Lower leg skin (tissue), 3 donors: ENCODE results near the gene PRKCQ.

Experiments used
- POLR2A ChIP-seq, 2 donors: fragments of 450-650 bp; IDR thresholded peaks; one replicate each; pipeline ENCODE4 v1.6.1; 2016 to 2017; ENCODE audit warnings: antibody characterized with exemption in 2 of 2, mild to moderate bottlenecking in 1 of 2, moderate library complexity in 1 of 2
- TF ChIP-seq, protein P1 (sequence below), 3 donors: fragments of 450-650 bp; IDR thresholded peaks; one replicate each; pipeline ENCODE4 v1.5.1; 2016; ENCODE audit warnings: antibody characterized with exemption in 3 of 3, mild to moderate bottlenecking in 3 of 3, moderate library complexity in 2 of 3

DNA sequence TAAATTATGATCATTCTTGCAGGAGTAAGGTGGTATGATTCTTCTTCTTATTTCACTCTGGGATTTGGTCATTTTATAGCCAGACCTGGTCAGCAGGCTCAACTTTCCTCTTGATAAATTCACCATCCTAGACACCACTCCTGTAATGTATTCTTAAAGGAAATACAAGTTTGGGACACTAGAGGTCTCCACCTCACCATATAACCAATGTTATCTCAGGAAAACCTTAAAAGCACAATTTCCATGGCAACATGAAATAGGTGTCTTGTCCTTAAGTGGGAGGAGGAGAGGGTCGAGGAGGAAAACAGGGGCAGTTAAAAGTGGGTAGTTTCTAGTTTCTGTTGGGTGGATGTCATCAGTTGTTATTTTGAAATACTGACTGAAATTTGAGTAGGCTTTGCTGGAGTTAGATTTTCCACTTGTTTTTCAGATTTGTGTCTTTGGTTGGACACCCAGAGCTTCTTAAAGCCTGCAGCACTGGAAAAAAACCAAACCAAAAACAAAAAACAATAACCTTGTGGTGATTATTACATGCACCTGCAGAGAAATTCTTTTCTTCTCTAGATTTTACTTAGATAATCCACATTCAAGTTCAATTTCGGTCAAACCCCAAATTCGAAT is 163.1 kb downstream of the PRKCQ start:
- TF ChIP-seq, protein P1, sequence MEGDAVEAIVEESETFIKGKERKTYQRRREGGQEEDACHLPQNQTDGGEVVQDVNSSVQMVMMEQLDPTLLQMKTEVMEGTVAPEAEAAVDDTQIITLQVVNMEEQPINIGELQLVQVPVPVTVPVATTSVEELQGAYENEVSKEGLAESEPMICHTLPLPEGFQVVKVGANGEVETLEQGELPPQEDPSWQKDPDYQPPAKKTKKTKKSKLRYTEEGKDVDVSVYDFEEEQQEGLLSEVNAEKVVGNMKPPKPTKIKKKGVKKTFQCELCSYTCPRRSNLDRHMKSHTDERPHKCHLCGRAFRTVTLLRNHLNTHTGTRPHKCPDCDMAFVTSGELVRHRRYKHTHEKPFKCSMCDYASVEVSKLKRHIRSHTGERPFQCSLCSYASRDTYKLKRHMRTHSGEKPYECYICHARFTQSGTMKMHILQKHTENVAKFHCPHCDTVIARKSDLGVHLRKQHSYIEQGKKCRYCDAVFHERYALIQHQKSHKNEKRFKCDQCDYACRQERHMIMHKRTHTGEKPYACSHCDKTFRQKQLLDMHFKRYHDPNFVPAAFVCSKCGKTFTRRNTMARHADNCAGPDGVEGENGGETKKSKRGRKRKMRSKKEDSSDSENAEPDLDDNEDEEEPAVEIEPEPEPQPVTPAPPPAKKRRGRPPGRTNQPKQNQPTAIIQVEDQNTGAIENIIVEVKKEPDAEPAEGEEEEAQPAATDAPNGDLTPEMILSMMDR (IDR thresholded peaks at IDR 0.05): no peak
- TF ChIP-seq POLR2A (IDR thresholded peaks at IDR 0.05): no peak
